Ovary (tissue), 3 donors: Measurements from ENCODE around the gene ZMYND8.

Experiments used
- POLR2A ChIP-seq: fragments of 450-650 bp; IDR thresholded peaks from one replicate; pipeline ENCODE4 v1.6.1; 2017; ENCODE audit warnings: antibody characterized with exemption, mild to moderate bottlenecking, moderate library complexity
- TF ChIP-seq, protein P1 (sequence below), 3 donors: fragments of 450-650 bp in 2 of 3; fragments of 200-600 bp in 1 of 3; IDR thresholded peaks; one replicate each; pipeline versions ENCODE4 v1.5.1 to v1.8.0; 2016 to 2022; ENCODE audit warnings: antibody characterized with exemption in 3 of 3, mild to moderate bottlenecking in 1 of 3
- donor health status: DM: no; HTN: no; CAD: no.

DNA sequence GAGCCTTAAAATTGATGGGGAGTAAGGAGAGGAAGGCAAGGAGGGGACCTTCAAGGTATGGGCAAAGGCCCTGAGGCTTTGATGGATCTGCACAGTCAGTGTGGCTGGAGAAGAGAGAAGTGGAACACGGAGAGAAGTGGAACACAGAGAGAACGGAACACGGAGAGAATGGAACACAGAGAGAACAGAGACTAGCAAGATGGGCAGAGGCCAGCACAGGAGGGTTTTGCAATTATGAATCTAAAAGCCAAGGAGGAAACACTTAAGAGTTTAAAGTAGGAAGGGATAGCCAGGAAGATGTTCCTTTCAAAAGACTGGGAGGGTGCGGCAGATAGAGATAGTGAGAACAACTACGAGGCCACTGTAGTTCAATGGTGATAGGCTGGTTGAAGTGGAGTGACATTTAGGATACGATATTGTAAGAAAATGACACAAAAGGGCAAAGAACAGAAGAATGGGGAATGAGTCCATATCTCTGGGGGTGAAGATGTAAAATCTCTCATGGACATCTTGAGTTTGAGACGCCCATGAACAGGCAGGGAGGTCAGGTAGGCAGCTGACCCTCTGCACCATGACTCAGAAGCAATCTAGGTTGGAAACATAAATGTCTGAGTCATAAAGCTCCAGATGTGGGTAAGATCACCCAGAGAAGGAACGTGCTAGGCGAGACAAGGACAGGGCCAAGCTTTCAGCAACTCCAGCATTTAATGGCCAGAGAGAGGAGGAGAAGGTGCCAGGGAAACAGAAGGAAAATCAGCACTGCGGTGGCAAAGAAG is 25.4 kb downstream of the ZMYND8 start:
- TF ChIP-seq, protein P1, sequence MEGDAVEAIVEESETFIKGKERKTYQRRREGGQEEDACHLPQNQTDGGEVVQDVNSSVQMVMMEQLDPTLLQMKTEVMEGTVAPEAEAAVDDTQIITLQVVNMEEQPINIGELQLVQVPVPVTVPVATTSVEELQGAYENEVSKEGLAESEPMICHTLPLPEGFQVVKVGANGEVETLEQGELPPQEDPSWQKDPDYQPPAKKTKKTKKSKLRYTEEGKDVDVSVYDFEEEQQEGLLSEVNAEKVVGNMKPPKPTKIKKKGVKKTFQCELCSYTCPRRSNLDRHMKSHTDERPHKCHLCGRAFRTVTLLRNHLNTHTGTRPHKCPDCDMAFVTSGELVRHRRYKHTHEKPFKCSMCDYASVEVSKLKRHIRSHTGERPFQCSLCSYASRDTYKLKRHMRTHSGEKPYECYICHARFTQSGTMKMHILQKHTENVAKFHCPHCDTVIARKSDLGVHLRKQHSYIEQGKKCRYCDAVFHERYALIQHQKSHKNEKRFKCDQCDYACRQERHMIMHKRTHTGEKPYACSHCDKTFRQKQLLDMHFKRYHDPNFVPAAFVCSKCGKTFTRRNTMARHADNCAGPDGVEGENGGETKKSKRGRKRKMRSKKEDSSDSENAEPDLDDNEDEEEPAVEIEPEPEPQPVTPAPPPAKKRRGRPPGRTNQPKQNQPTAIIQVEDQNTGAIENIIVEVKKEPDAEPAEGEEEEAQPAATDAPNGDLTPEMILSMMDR (IDR thresholded peaks at IDR 0.05): no peak
- no peak for TF ChIP-seq POLR2A
